NCI-H524 treated with DMSO at 0.1 percent for 48 hours (cell line): ENCODE results near the gene RTN4RL2.
"Not testable (repeated sequence)": the region's sequence is repeated elsewhere in the genome, so short reads cannot be mapped to it uniquely, and the experiment has no call there.

Experiments used
- DNase-seq: peaks from one replicate; lab custom pipeline; 2025; lab: John Stamatoyannopoulos, UW

The RTN4RL2 gene

GRCh38 chr11:57432714-57433163 lies 27.6 kb upstream of the RTN4RL2 start:
- DNase-seq = no peak

- DNase-seq = no peak
These were observed 25.4 kb upstream of the RTN4RL2 start for GRCh38 chr11:57434640-57435546.

GRCh38 chr11:57436031-57436430 lies 24.3 kb upstream of the RTN4RL2 start:
- DNase-seq = no peak

- DNase-seq = no peak
These were observed 21.7 kb upstream of the RTN4RL2 start for GRCh38 chr11:57438345-57439285.

GRCh38 chr11:57439786-57440185 lies 20.5 kb upstream of the RTN4RL2 start:
- DNase-seq = no peak

GRCh38 chr11:57440744-57441414 lies 19.4 kb upstream of the RTN4RL2 start:
- DNase-seq = no peak

GRCh38 chr11:57444362-57445121 lies 15.8 kb upstream of the RTN4RL2 start:
- no peak for DNase-seq

- DNase-seq = not testable (repeated sequence)
These were observed 15.3 kb upstream of the RTN4RL2 start for GRCh38 chr11:57445122-57445394.

- DNase-seq = no peak
These were observed 14.3 kb upstream of the RTN4RL2 start for GRCh38 chr11:57446055-57446454.

GRCh38 chr11:57453543-57454177 lies 6.7 kb upstream of the RTN4RL2 start:
- DNase-seq = no peak

GRCh38 chr11:57456960-57457642 lies 3.2 kb upstream of the RTN4RL2 start:
- DNase-seq = no peak

GRCh38 chr11:57457643-57458023 lies 2.7 kb upstream of the RTN4RL2 start:
- no peak for DNase-seq

- DNase-seq = no peak
These were observed 2.3 kb upstream of the RTN4RL2 start for GRCh38 chr11:57458060-57458409.

GRCh38 chr11:57458410-57459163 lies 1.7 kb upstream of the RTN4RL2 start:
- peak; percentile 45 for DNase-seq

GRCh38 chr11:57459164-57460021 lies 935 bp upstream of the RTN4RL2 start:
- no peak for DNase-seq

- DNase-seq = no peak
These were observed 726 bp downstream of the RTN4RL2 start for GRCh38 chr11:57460758-57461749.

- no peak for DNase-seq
These were observed 1.6 kb downstream of the RTN4RL2 start for GRCh38 chr11:57461841-57462489.
